Left ventricle myocardium superior (tissue), 1 donor: Measurements from ENCODE around the gene FRAT2. TPM values are rescaled to one million over a fixed set of nuclear protein-coding genes. Genes with fewer than 3 reads are reported as not detected.
"Not testable (repeated sequence)": the region's sequence is repeated elsewhere in the genome, so short reads cannot be mapped to it uniquely, and the experiment has no call there.

Experiments used
- ATAC-seq: fragments of 200-7000 bp; cut with Tn5 transposase; one replicate; pipeline ENCODE4 v1.9.1; 2020; ENCODE audit warnings: mild to moderate bottlenecking, moderate library complexity
- DNase-seq: peaks from one replicate; pipeline ENCODE4 v3.0.0-alpha.2; 2020
- intact Hi-C: fragments of 100-400 bp; cut with micrococcal nuclease; formaldehyde crosslinking; loops from one replicate; pipeline ENCODE4 v1.11.0; 2022
- total RNA-seq: library from RNA; stranded (reverse); fragmentation: NEBNext Ultra II Directional; extraction: Animal tissue kit (Norgen Biotek cat#: 25700); gene quantifications from one replicate; pipeline ENCODE4 v1.2.1, GENCODE V29; 2021
- donor health status: DM: no; HTN: yes; CAD: no; lungs with severe emphysema.

Gene FRAT2
- total RNA-seq, 1 donor from 2014 or later = 9.0 TPM

GRCh38 chr10:97302088-97302791, 32.3 kb downstream of the FRAT2 start:
- DNase-seq (no peak), ATAC-seq (no peak)
- intact Hi-C loops = no loop called here

- intact Hi-C loops = no loop called here
- no peak for ATAC-seq
- no peak for DNase-seq
Measured at GRCh38 chr10:97300980-97301379, 33.5 kb downstream of the FRAT2 start.

GRCh38 chr10:97298223-97298571, 36.3 kb downstream of the FRAT2 start:
- intact Hi-C loops = no loop called here
- no peak for DNase-seq
- ATAC-seq = no peak

- no peak for DNase-seq
- intact Hi-C loops = no loop called here
- no peak for ATAC-seq
Measured at GRCh38 chr10:97297556-97298222, 36.8 kb downstream of the FRAT2 start.

GRCh38 chr10:97292862-97293198, 41.7 kb downstream of the FRAT2 start:
- ATAC-seq = no peak
- intact Hi-C loops = no loop called here
- DNase-seq = no peak

- intact Hi-C loops = no loop called here
- DNase-seq = peak; percentile 93
- peak; percentile 99 for ATAC-seq
Measured at GRCh38 chr10:97292097-97292861, 42.2 kb downstream of the FRAT2 start, which contains the start of gene ARHGAP19. TSS of gene ARHGAP19 (minus strand) at chr10:97292637. CDS start at chr10:97292627, 10 bp downstream.

GRCh38 chr10:97291357-97292096, 43.0 kb downstream of the FRAT2 start:
- intact Hi-C loops = no loop called here
- peak; percentile 4 for ATAC-seq

GRCh38 chr10:97290576-97291356, 43.8 kb downstream of the FRAT2 start:
- ATAC-seq, DNase-seq, intact Hi-C loops: not testable (repeated sequence)

More at GRCh38 chr10:97291357-97292096, 43.0 kb downstream of the FRAT2 start:
- DNase-seq = no peak

- DNase-seq, intact Hi-C loops, ATAC-seq: not testable (repeated sequence)
Measured at GRCh38 chr10:97290076-97290475, 44.5 kb downstream of the FRAT2 start.

Other genes starting within 250 kb of the FRAT2 start
- 0.17 TPM for gene SLIT1, start 148.8 kb downstream of the FRAT2 start, total RNA-seq
- 3.3 TPM for gene ARHGAP19, start 42.1 kb downstream of the FRAT2 start, total RNA-seq
- 6.8 TPM for gene FRAT1, start 15.5 kb downstream of the FRAT2 start, total RNA-seq
- 11.6 TPM for gene RRP12, start 66.6 kb upstream of the FRAT2 start, total RNA-seq
- 234 TPM for gene PGAM1, start 91.5 kb upstream of the FRAT2 start, total RNA-seq
- gene EXOSC1, start 111.3 kb upstream of the FRAT2 start, total RNA-seq = 14.7 TPM
- gene ZDHHC16, start 111.4 kb upstream of the FRAT2 start, total RNA-seq = 22.2 TPM
- 38.4 TPM for gene MMS19, start 163.7 kb upstream of the FRAT2 start, total RNA-seq
- 28.1 TPM for gene UBTD1, start 164.2 kb upstream of the FRAT2 start, total RNA-seq
- 318 TPM for gene ANKRD2, start 238.1 kb upstream of the FRAT2 start, total RNA-seq
- gene HOGA1, start 249.7 kb upstream of the FRAT2 start, total RNA-seq = 11.9 TPM